Vagina (tissue), 2 donors: Measurements from ENCODE around the gene DOCK1.

Source experiments
- CTCF ChIP-seq, 3 experiments: fragments of 450-650 bp in 2 of 3; fragments of 200-600 bp in 1 of 3; sonication (generic) in 1 of 3; IDR thresholded peaks; one replicate each; pipeline ENCODE4 v1.5.1; 2017 to 2019; ENCODE audit warnings: antibody characterized with exemption in 3 of 3, mild to moderate bottlenecking in 2 of 3, moderate library complexity in 2 of 3
- POLR2A ChIP-seq, 2 donors: fragments of 450-650 bp; IDR thresholded peaks; one replicate each; pipeline ENCODE4 v1.6.1; 2017; ENCODE audit warnings: antibody characterized with exemption in 2 of 2, mild to moderate bottlenecking in 2 of 2, moderate library complexity in 2 of 2
- POLR2AphosphoS5 ChIP-seq, 2 donors: sonication (generic); formaldehyde crosslinking; IDR thresholded peaks; one replicate each; pipeline ENCODE4 v1.9.0; 2017; ENCODE audit warnings: antibody characterized with exemption in 2 of 2, mild to moderate bottlenecking in 2 of 2, low read depth in 1 of 2; ENCODE audit not compliant: insufficient read depth in 1 of 2

GRCh38 chr10:126957111-126957510 is 51.9 kb downstream of the DOCK1 start:
- TF ChIP-seq POLR2A (IDR thresholded peaks at IDR 0.05) (no peak), POLR2AphosphoS5 (IDR thresholded peaks at IDR 0.05; ENCODE audit: insufficient read depth in 1 of 2, low read depth in 1 of 2) (no peak), CTCF (IDR thresholded peaks at IDR 0.05) (no peak)
